NB4 (cell line): Measurements from ENCODE around the gene APOBEC3C.
"Not testable (repeated sequence)": the region's sequence is repeated elsewhere in the genome, so short reads cannot be mapped to it uniquely, and the experiment has no call there.

Experiments
- CTCF ChIP-seq: IDR thresholded peaks from one replicate; pipeline ENCODE4 v1.5.1; 2012; ENCODE audit warnings: low read depth, low read length
- MAX ChIP-seq: IDR thresholded peaks from 2 replicates; pipeline ENCODE4 v1.6.1; 2011; ENCODE audit warnings: low read depth, low read length
- MYC ChIP-seq: IDR thresholded peaks from 2 replicates; pipeline ENCODE4 v1.6.1; 2011; ENCODE audit warnings: low read depth, low read length
- POLR2A ChIP-seq: IDR thresholded peaks from 2 replicates; pipeline ENCODE4 v1.6.1; 2011; ENCODE audit warnings: mild to moderate bottlenecking; ENCODE audit not compliant: insufficient read length; ENCODE audit errors: extremely low read depth

- not testable (repeated sequence) for TF ChIP-seq CTCF, POLR2A, MAX, MYC
Measured at GRCh38 chr22:39040538-39041296, 26.7 kb downstream of the APOBEC3C start, which contains the start of gene APOBEC3F.
